ENCODE results near the gene CDK14.

The CDK14 gene

GRCh38 chr7:90842430-90842788 is 246.3 kb downstream of the CDK14 start:
- Histone ChIP-seq H3K4me1 (ENCODE audit: control insufficient read depth, insufficient read depth, low read length) (no peaks in the 10 kb centered on the region), H3K9ac (ENCODE audit: low read depth, low read length) (no peak overlapping the region), H3K4me3 (ENCODE audit: low read depth, low read length) (no peak overlapping the region), H3K27me3 (ENCODE audit: control insufficient read depth, insufficient read depth, low read length) (no peaks in the 10 kb centered on the region), H3K9me3 (ENCODE audit: control insufficient read depth, insufficient read depth, low read length) (no peaks in the 10 kb centered on the region), H3K36me3 (ENCODE audit: control insufficient read depth, insufficient read depth, low read length) (no peaks in the 10 kb centered on the region)

DNA sequence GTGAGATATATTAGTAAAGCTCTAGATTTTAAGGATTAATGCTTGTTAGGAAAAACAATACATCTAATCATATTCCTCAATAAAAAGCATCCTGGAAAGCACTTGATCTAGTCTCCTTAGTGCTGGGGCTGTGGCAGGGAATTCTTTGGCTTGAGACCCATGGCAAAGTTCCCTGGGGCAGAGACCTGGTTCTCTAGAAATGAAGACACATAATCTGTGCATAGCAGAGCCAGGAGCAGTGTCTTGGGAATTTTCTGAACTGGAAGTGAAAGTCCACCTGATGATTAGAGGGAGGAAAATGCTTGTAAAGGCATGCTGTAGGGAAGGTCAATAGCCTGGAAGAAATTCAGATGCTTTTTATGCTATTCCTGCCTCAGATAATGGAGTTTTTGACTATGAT is 247.4 kb downstream of the CDK14 start:
- H3K9me3 ChIP-seq (ENCODE audit: control insufficient read depth, insufficient read depth, low read length) = no peaks in the 10 kb centered on the region
- H3K4me1 ChIP-seq (ENCODE audit: control insufficient read depth, insufficient read depth, low read length) = no peaks in the 10 kb centered on the region
- H3K9ac ChIP-seq (ENCODE audit: low read depth, low read length) = no peak overlapping the region
- H3K27me3 ChIP-seq (ENCODE audit: control insufficient read depth, insufficient read depth, low read length) = no peaks in the 10 kb centered on the region
- H3K36me3 ChIP-seq (ENCODE audit: control insufficient read depth, insufficient read depth, low read length) = no peaks in the 10 kb centered on the region
- H3K4me3 ChIP-seq (ENCODE audit: low read depth, low read length) = no peak overlapping the region

GRCh38 chr7:90844421-90844820 is 248.3 kb downstream of the CDK14 start:
- H3K27me3 ChIP-seq (ENCODE audit: control insufficient read depth, insufficient read depth, low read length) = no peaks in the 10 kb centered on the region

DNA sequence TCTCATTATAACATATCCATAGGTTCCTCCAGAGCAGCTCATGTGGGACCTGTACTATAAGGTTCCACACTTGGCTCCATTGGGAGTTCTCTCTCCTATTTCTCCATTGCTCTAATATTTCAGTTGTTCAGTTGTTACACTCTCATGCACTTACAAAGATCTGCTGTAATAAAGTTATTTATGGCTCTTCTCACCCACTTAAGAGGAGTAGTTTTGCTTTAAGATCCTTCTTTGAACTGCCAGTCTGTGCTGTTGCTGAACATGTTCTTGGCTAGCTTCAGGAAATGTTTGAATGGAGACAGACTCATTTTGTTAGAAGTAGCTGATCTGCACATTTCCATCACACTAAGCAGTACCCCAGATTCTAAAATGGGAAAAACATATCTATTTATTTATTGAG is 250.1 kb downstream of the CDK14 start:
- H3K4me3 ChIP-seq (ENCODE audit: low read depth, low read length) = no peak overlapping the region
- no peaks in the 10 kb centered on the region for H3K36me3 ChIP-seq (ENCODE audit: control insufficient read depth, insufficient read depth, low read length)
- H3K4me1 ChIP-seq (ENCODE audit: control insufficient read depth, insufficient read depth, low read length) = no peaks in the 10 kb centered on the region
- H3K9ac ChIP-seq (ENCODE audit: low read depth, low read length) = no peak overlapping the region
- H3K27me3 ChIP-seq (ENCODE audit: control insufficient read depth, insufficient read depth, low read length) = no peaks in the 10 kb centered on the region
- H3K9me3 ChIP-seq (ENCODE audit: control insufficient read depth, insufficient read depth, low read length) = no peaks in the 10 kb centered on the region

More at GRCh38 chr7:90844421-90844820, 248.3 kb downstream of the CDK14 start:
- Histone ChIP-seq H3K4me3 (ENCODE audit: low read depth, low read length) (no peak overlapping the region), H3K36me3 (ENCODE audit: control insufficient read depth, insufficient read depth, low read length) (no peaks in the 10 kb centered on the region), H3K4me1 (ENCODE audit: control insufficient read depth, insufficient read depth, low read length) (no peaks in the 10 kb centered on the region), H3K9me3 (ENCODE audit: control insufficient read depth, insufficient read depth, low read length) (no peaks in the 10 kb centered on the region), H3K9ac (ENCODE audit: low read depth, low read length) (no peak overlapping the region)

GRCh38 chr7:90850066-90850465 is 253.9 kb downstream of the CDK14 start:
- no peak overlapping the region for H3K9ac ChIP-seq (ENCODE audit: low read depth, low read length)
- H3K4me1 ChIP-seq (ENCODE audit: control insufficient read depth, insufficient read depth, low read length) = no peaks in the 10 kb centered on the region
- H3K36me3 ChIP-seq (ENCODE audit: control insufficient read depth, insufficient read depth, low read length) = no peaks in the 10 kb centered on the region
- no peak overlapping the region for H3K4me3 ChIP-seq (ENCODE audit: low read depth, low read length)
- no peaks in the 10 kb centered on the region for H3K27me3 ChIP-seq (ENCODE audit: control insufficient read depth, insufficient read depth, low read length)
- no peaks in the 10 kb centered on the region for H3K9me3 ChIP-seq (ENCODE audit: control insufficient read depth, insufficient read depth, low read length)

- Histone ChIP-seq H3K4me1 (ENCODE audit: control insufficient read depth, insufficient read depth, low read length) (no peaks in the 10 kb centered on the region), H3K4me3 (ENCODE audit: low read depth, low read length) (no peak overlapping the region), H3K9ac (ENCODE audit: low read depth, low read length) (no peak overlapping the region), H3K9me3 (ENCODE audit: control insufficient read depth, insufficient read depth, low read length) (no peaks in the 10 kb centered on the region), H3K27me3 (ENCODE audit: control insufficient read depth, insufficient read depth, low read length) (no peaks in the 10 kb centered on the region), H3K36me3 (ENCODE audit: control insufficient read depth, insufficient read depth, low read length) (no peaks in the 10 kb centered on the region)
Observed at GRCh38 chr7:90850471-90850870, 254.3 kb downstream of the CDK14 start.

GRCh38 chr7:90853205-90853604 is 257.1 kb downstream of the CDK14 start:
- H3K9ac ChIP-seq (ENCODE audit: low read depth, low read length) = no peak overlapping the region
- H3K27me3 ChIP-seq (ENCODE audit: control insufficient read depth, insufficient read depth, low read length) = no peaks in the 10 kb centered on the region
- no peaks in the 10 kb centered on the region for H3K4me1 ChIP-seq (ENCODE audit: control insufficient read depth, insufficient read depth, low read length)
- H3K9me3 ChIP-seq (ENCODE audit: control insufficient read depth, insufficient read depth, low read length) = no peaks in the 10 kb centered on the region
- no peak overlapping the region for H3K4me3 ChIP-seq (ENCODE audit: low read depth, low read length)
- no peaks in the 10 kb centered on the region for H3K36me3 ChIP-seq (ENCODE audit: control insufficient read depth, insufficient read depth, low read length)

- Histone ChIP-seq H3K9ac (ENCODE audit: low read depth, low read length) (no peak overlapping the region), H3K9me3 (ENCODE audit: control insufficient read depth, insufficient read depth, low read length) (no peaks in the 10 kb centered on the region), H3K36me3 (ENCODE audit: control insufficient read depth, insufficient read depth, low read length) (no peaks in the 10 kb centered on the region), H3K4me1 (ENCODE audit: control insufficient read depth, insufficient read depth, low read length) (no peaks in the 10 kb centered on the region), H3K4me3 (ENCODE audit: low read depth, low read length) (no peak overlapping the region), H3K27me3 (ENCODE audit: control insufficient read depth, insufficient read depth, low read length) (no peaks in the 10 kb centered on the region)
Observed at GRCh38 chr7:90856351-90857070, 260.4 kb downstream of the CDK14 start.

DNA sequence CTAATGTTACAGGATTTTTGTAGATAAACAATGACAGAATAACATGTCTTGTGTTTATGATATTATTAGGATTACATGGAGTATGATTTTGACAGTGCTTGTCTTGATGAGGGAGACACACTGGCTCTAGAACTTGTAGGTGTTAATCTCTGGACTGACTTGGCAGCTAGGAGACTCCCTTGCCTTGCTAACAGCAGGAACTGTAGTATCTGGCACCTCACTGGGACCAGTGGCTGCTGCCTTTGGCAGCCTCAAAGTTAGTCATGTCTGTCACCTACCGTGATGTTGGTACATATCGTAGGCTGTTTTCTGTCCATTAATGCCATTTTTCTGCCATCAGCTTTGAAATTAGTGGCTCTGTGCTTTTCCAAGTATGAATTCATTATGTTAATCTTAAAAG is 261.5 kb downstream of the CDK14 start:
- Histone ChIP-seq H3K4me3 (ENCODE audit: low read depth, low read length) (no peak overlapping the region), H3K4me1 (ENCODE audit: control insufficient read depth, insufficient read depth, low read length) (no peaks in the 10 kb centered on the region), H3K36me3 (ENCODE audit: control insufficient read depth, insufficient read depth, low read length) (no peaks in the 10 kb centered on the region), H3K27me3 (ENCODE audit: control insufficient read depth, insufficient read depth, low read length) (no peaks in the 10 kb centered on the region), H3K9ac (ENCODE audit: low read depth, low read length) (no peak overlapping the region), H3K9me3 (ENCODE audit: control insufficient read depth, insufficient read depth, low read length) (no peaks in the 10 kb centered on the region)

GRCh38 chr7:90858546-90858945 is 262.4 kb downstream of the CDK14 start:
- Histone ChIP-seq H3K9ac (ENCODE audit: low read depth, low read length) (no peak overlapping the region), H3K9me3 (ENCODE audit: control insufficient read depth, insufficient read depth, low read length) (no peaks in the 10 kb centered on the region), H3K4me1 (ENCODE audit: control insufficient read depth, insufficient read depth, low read length) (no peaks in the 10 kb centered on the region), H3K27me3 (ENCODE audit: control insufficient read depth, insufficient read depth, low read length) (no peaks in the 10 kb centered on the region), H3K4me3 (ENCODE audit: low read depth, low read length) (no peak overlapping the region), H3K36me3 (ENCODE audit: control insufficient read depth, insufficient read depth, low read length) (no peaks in the 10 kb centered on the region)

GRCh38 chr7:90859521-90859920 is 263.4 kb downstream of the CDK14 start:
- Histone ChIP-seq H3K4me1 (ENCODE audit: control insufficient read depth, insufficient read depth, low read length) (no peaks in the 10 kb centered on the region), H3K27me3 (ENCODE audit: control insufficient read depth, insufficient read depth, low read length) (no peaks in the 10 kb centered on the region), H3K4me3 (ENCODE audit: low read depth, low read length) (no peak overlapping the region), H3K9ac (ENCODE audit: low read depth, low read length) (no peak overlapping the region), H3K36me3 (ENCODE audit: control insufficient read depth, insufficient read depth, low read length) (no peaks in the 10 kb centered on the region), H3K9me3 (ENCODE audit: control insufficient read depth, insufficient read depth, low read length) (no peaks in the 10 kb centered on the region)

DNA sequence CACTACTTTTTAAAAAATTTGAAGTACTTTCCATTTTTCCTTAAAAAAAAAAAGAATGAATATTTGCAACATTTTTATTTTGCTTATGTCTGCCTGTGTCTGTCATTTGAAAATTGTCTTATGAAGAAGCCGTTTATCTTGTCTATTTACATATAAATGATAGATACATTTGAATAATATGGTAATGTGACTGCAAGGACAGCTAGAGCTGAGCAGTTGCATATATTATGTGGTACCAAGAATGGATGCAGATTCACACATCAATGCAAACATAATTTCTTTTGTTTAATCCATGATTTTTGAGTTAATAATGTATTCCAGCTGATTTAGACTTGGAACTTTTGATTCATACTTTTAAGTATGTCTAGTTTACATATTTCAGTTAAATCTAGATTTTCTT is 268.0 kb downstream of the CDK14 start:
- Histone ChIP-seq H3K4me3 (ENCODE audit: low read depth, low read length) (no peak overlapping the region), H3K27me3 (ENCODE audit: control insufficient read depth, insufficient read depth, low read length) (no peaks in the 10 kb centered on the region), H3K9ac (ENCODE audit: low read depth, low read length) (no peak overlapping the region), H3K36me3 (ENCODE audit: control insufficient read depth, insufficient read depth, low read length) (no peaks in the 10 kb centered on the region), H3K4me1 (ENCODE audit: control insufficient read depth, insufficient read depth, low read length) (no peaks in the 10 kb centered on the region), H3K9me3 (ENCODE audit: control insufficient read depth, insufficient read depth, low read length) (no peaks in the 10 kb centered on the region)

All from iPS-15b (cell line).